Measurements from ENCODE around the gene P2RX5.

The P2RX5 gene

GRCh38 chr17:3699951-3700350 is 4.0 kb upstream of the P2RX5 start:
- Mint-ChIP-seq H3K9me3 (peaks cover 2% of the 10 kb centered on the region), H3K4me1 (peaks cover 17% of the 10 kb centered on the region), H3K4me3 (no peak overlapping the region), H3K27me3 (no peaks in the 10 kb centered on the region), H3K36me3 (peaks cover 6% of the 10 kb centered on the region), H3K27ac (peak overlapping the region; percentile 62)
- DNase-seq (ENCODE audit: low spot score in 2 of 2) (no peak), ATAC-seq (ENCODE audit: low read depth) (no peak)

- H3K4me3 Mint-ChIP-seq = no peak overlapping the region
- no peaks in the 10 kb centered on the region for H3K27me3 Mint-ChIP-seq
- H3K4me1 Mint-ChIP-seq = peaks cover 20% of the 10 kb centered on the region
- no peak overlapping the region for H3K27ac Mint-ChIP-seq
- ATAC-seq (ENCODE audit: low read depth) = no peak
- H3K36me3 Mint-ChIP-seq = peaks cover 15% of the 10 kb centered on the region
- peaks cover 2% of the 10 kb centered on the region for H3K9me3 Mint-ChIP-seq
- DNase-seq (ENCODE audit: low spot score in 2 of 2) = no peak
Measured at GRCh38 chr17:3698139-3698538, 2.2 kb upstream of the P2RX5 start.

- Mint-ChIP-seq H3K4me3 (peak overlapping the region; percentile 97), H3K4me1 (peaks cover 17% of the 10 kb centered on the region), H3K9me3 (no peaks in the 10 kb centered on the region), H3K27ac (peak overlapping the region; percentile 97), H3K27me3 (no peaks in the 10 kb centered on the region), H3K36me3 (peaks cover 14% of the 10 kb centered on the region)
- no peak for ATAC-seq (ENCODE audit: low read depth)
- DNase-seq (ENCODE audit: low spot score in 2 of 2) = no peak
Measured at GRCh38 chr17:3697103-3697476, 1.1 kb upstream of the P2RX5 start.

- Mint-ChIP-seq H3K4me3 (peak overlapping the region; percentile 99), H3K27me3 (no peaks in the 10 kb centered on the region), H3K27ac (peak overlapping the region; percentile 97), H3K4me1 (peaks cover 27% of the 10 kb centered on the region), H3K9me3 (no peaks in the 10 kb centered on the region), H3K36me3 (peaks cover 21% of the 10 kb centered on the region)
- no peak for ATAC-seq (ENCODE audit: low read depth)
- DNase-seq (ENCODE audit: low spot score in 2 of 2) = no peak
Measured at GRCh38 chr17:3695129-3695722, 729 bp downstream of the P2RX5 start.

- peaks cover 33% of the 10 kb centered on the region for H3K4me1 Mint-ChIP-seq
- no peaks in the 10 kb centered on the region for H3K27me3 Mint-ChIP-seq
- peak overlapping the region; percentile 99 for H3K4me3 Mint-ChIP-seq
- DNase-seq (ENCODE audit: low spot score in 2 of 2) (peak; percentile 65 to 72), ATAC-seq (ENCODE audit: low read depth) (peak; percentile 67)
- peak overlapping the region; percentile 97 for H3K27ac Mint-ChIP-seq
- H3K36me3 Mint-ChIP-seq = peaks cover 29% of the 10 kb centered on the region
- no peaks in the 10 kb centered on the region for H3K9me3 Mint-ChIP-seq
Measured at GRCh38 chr17:3693829-3694231, 2.1 kb downstream of the P2RX5 start.

- Mint-ChIP-seq H3K4me1 (peaks cover 39% of the 10 kb centered on the region), H3K9me3 (no peaks in the 10 kb centered on the region), H3K36me3 (peaks cover 36% of the 10 kb centered on the region), H3K4me3 (peak overlapping the region; percentile 99), H3K27me3 (no peaks in the 10 kb centered on the region), H3K27ac (peak overlapping the region; percentile 97)
- DNase-seq (ENCODE audit: low spot score in 2 of 2) (no peak), ATAC-seq (ENCODE audit: low read depth) (no peak)
Measured at GRCh38 chr17:3693141-3693540, 2.8 kb downstream of the P2RX5 start.

GRCh38 chr17:3692346-3692745 is 3.6 kb downstream of the P2RX5 start:
- Mint-ChIP-seq H3K4me1 (peaks cover 38% of the 10 kb centered on the region), H3K4me3 (peak overlapping the region; percentile 99), H3K9me3 (no peaks in the 10 kb centered on the region), H3K27me3 (no peaks in the 10 kb centered on the region), H3K36me3 (peaks cover 37% of the 10 kb centered on the region), H3K27ac (peak overlapping the region; percentile 97)
- DNase-seq (ENCODE audit: low spot score in 2 of 2) = no peak
- no peak for ATAC-seq (ENCODE audit: low read depth)

- Mint-ChIP-seq H3K27me3 (no peaks in the 10 kb centered on the region), H3K27ac (peak overlapping the region; percentile 83), H3K4me1 (peaks cover 35% of the 10 kb centered on the region), H3K36me3 (peaks cover 37% of the 10 kb centered on the region), H3K9me3 (no peaks in the 10 kb centered on the region), H3K4me3 (peak overlapping the region; percentile 99)
- ATAC-seq (ENCODE audit: low read depth) = no peak
- no peak for DNase-seq (ENCODE audit: low spot score in 2 of 2)
Measured at GRCh38 chr17:3691617-3692067, 4.3 kb downstream of the P2RX5 start.

GRCh38 chr17:3690094-3690715 is 5.8 kb downstream of the P2RX5 start:
- DNase-seq (ENCODE audit: low spot score in 2 of 2) = no peak
- H3K4me3 Mint-ChIP-seq = peak overlapping the region; percentile 99
- no peak for ATAC-seq (ENCODE audit: low read depth)
- H3K36me3 Mint-ChIP-seq = peaks cover 35% of the 10 kb centered on the region
- H3K27me3 Mint-ChIP-seq = no peaks in the 10 kb centered on the region
- H3K9me3 Mint-ChIP-seq = no peaks in the 10 kb centered on the region
- peaks cover 36% of the 10 kb centered on the region for H3K4me1 Mint-ChIP-seq
- peak overlapping the region; percentile 89 for H3K27ac Mint-ChIP-seq

- no peaks in the 10 kb centered on the region for H3K27me3 Mint-ChIP-seq
- no peak for ATAC-seq (ENCODE audit: low read depth)
- peaks cover 40% of the 10 kb centered on the region for H3K4me1 Mint-ChIP-seq
- no peaks in the 10 kb centered on the region for H3K9me3 Mint-ChIP-seq
- peak overlapping the region; percentile 78 for H3K4me3 Mint-ChIP-seq
- peaks cover 30% of the 10 kb centered on the region for H3K36me3 Mint-ChIP-seq
- peak overlapping the region; percentile 89 for H3K27ac Mint-ChIP-seq
- peak in 1 of 2 donors; percentile 50 for DNase-seq (ENCODE audit: low spot score in 2 of 2)
Measured at GRCh38 chr17:3689262-3690093, 6.5 kb downstream of the P2RX5 start.

GRCh38 chr17:3688852-3689261 is 7.1 kb downstream of the P2RX5 start:
- H3K9me3 Mint-ChIP-seq = no peaks in the 10 kb centered on the region
- no peaks in the 10 kb centered on the region for H3K27me3 Mint-ChIP-seq
- H3K4me3 Mint-ChIP-seq = peak overlapping the region; percentile 82
- ATAC-seq (ENCODE audit: low read depth) (peak; percentile 25), DNase-seq (ENCODE audit: low spot score in 2 of 2) (peak in 1 of 2 donors; percentile 59)
- peaks cover 41% of the 10 kb centered on the region for H3K4me1 Mint-ChIP-seq
- peaks cover 27% of the 10 kb centered on the region for H3K36me3 Mint-ChIP-seq
- peak overlapping the region; percentile 89 for H3K27ac Mint-ChIP-seq

- Mint-ChIP-seq H3K27ac (peak overlapping the region; percentile 89), H3K36me3 (peaks cover 27% of the 10 kb centered on the region), H3K9me3 (no peaks in the 10 kb centered on the region), H3K4me3 (peak overlapping the region; percentile 82), H3K4me1 (peaks cover 41% of the 10 kb centered on the region), H3K27me3 (no peaks in the 10 kb centered on the region)
- ATAC-seq (ENCODE audit: low read depth) = peak; percentile 19
- DNase-seq (ENCODE audit: low spot score in 2 of 2) = peak in 1 of 2 donors; percentile 57
Measured at GRCh38 chr17:3688027-3688553, 7.9 kb downstream of the P2RX5 start.

GRCh38 chr17:3685174-3685573 is 10.8 kb downstream of the P2RX5 start:
- peak in 1 of 2 donors; percentile 47 for DNase-seq (ENCODE audit: low spot score in 2 of 2)
- Mint-ChIP-seq H3K9me3 (no peaks in the 10 kb centered on the region), H3K27ac (peak overlapping the region; percentile 80), H3K4me1 (peaks cover 39% of the 10 kb centered on the region), H3K4me3 (no peak overlapping the region), H3K27me3 (no peaks in the 10 kb centered on the region), H3K36me3 (peaks cover 29% of the 10 kb centered on the region)
- ATAC-seq (ENCODE audit: low read depth) = no peak

GRCh38 chr17:3683054-3683511 is 12.9 kb downstream of the P2RX5 start:
- H3K4me3 Mint-ChIP-seq = peak overlapping the region; percentile 13
- no peaks in the 10 kb centered on the region for H3K9me3 Mint-ChIP-seq
- H3K4me1 Mint-ChIP-seq = peaks cover 30% of the 10 kb centered on the region
- ATAC-seq (ENCODE audit: low read depth) (peak; percentile 75), DNase-seq (ENCODE audit: low spot score in 2 of 2) (peak; percentile 74)
- H3K36me3 Mint-ChIP-seq = peaks cover 19% of the 10 kb centered on the region
- no peaks in the 10 kb centered on the region for H3K27me3 Mint-ChIP-seq
- peak overlapping the region; percentile 53 for H3K27ac Mint-ChIP-seq
